ENCODE results near the gene CALML6. TPM values are rescaled to one million over a fixed set of nuclear protein-coding genes. Genes with fewer than 3 reads are reported as not detected.
A peak's percentile ranks its signal among the peaks of the same experiment; 100 is the strongest.

The CALML6 gene
- total RNA-seq, 4 donors from 2014 or later = not detected

DNA sequence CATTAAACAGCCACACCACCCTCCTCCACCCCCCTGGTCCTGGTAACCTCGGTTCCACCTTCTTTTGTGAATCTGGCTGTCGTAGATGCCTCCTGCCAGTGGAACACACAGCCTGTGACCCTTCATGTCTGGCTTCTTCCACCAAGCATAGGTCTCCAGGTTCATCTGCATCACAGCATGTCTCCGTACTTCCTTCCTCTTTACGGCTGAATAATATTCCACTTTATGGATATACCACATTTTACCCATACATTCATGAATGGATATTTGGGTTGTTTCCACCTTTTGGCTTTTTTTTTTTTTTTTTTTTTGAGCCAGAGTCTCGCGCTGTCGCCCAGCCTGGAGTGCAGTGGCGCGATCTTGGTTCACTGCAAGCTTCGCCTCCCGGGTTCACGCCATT lies 11.8 kb upstream of the CALML6 start:
- Histone ChIP-seq H3K9me3 (no peaks in the 10 kb centered on the region), H3K4me3 (no peak overlapping the region), H3K27me3 (no peaks in the 10 kb centered on the region), H3K36me3 (no peaks in the 10 kb centered on the region), H3K27ac (no peak overlapping the region), H3K4me1 (peaks cover 0 to 29% (median 6%) of the 10 kb centered on the region in 4 donors)
- TF ChIP-seq POLR2A (IDR thresholded peaks at IDR 0.05) (no peak), CTCF (IDR thresholded peaks at IDR 0.05) (no peak)
- no peak for DNase-seq

DNA sequence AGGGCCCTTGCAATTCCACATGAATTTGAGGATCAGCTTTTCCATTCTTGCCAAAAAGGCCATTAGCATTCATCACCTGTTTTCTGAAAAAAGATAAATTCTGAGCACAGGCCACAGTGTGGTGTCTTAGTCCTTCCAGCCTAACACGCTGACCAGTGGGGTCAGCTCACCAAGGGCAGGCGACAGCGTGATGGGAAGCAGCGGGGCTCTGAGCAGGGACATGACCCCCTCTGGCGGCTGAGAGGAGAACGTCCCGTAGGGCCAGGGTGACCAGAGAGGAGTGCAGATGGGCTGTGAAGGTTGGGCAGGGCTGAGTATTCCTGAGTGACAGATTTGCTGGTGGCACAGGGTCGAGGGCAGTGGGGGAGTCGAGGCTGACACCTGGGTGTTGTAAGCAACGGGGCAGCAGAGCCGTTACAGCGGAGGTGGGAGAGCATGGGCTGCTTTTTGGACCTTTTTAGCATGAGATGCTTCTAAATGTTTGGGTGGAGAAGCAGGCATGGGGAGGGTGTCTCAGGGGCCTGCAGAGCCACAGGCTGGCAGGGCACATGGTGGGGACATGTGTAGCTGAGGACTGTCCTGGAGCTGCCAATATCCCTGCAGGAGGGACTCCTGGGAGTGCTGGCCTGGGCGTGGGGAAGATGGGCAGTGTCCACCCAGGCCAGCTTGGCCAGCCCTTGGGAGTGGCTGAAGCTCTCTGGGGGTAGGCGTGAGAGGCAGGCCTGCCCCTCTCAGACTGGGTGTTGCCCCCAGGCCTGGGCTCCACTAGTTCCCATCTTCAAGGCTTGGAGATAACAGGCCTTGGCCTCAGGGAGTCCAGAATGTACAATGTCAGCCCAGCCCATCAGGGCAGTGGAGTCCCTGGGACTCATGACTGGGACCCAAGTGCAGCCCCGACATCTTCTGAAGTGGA lies 8.6 kb upstream of the CALML6 start:
- DNase-seq = peak; percentile 80 to 92 (median 86)
- no peaks in the 10 kb centered on the region for H3K27me3 ChIP-seq
- H3K4me1 ChIP-seq = peaks cover 3 to 28% (median 15%) of the 10 kb centered on the region in 4 donors
- no peak overlapping the region for H3K4me3 ChIP-seq
- peak; percentile 84 to 96 (median 92) for TF ChIP-seq CTCF (IDR thresholded peaks at IDR 0.05)
- TF ChIP-seq POLR2A (IDR thresholded peaks at IDR 0.05) = no peak
- H3K27ac ChIP-seq = peak overlapping the region in 2 of 4 donors; percentile 6 to 29
- H3K36me3 ChIP-seq = no peaks in the 10 kb centered on the region
- H3K9me3 ChIP-seq = no peaks in the 10 kb centered on the region

DNA sequence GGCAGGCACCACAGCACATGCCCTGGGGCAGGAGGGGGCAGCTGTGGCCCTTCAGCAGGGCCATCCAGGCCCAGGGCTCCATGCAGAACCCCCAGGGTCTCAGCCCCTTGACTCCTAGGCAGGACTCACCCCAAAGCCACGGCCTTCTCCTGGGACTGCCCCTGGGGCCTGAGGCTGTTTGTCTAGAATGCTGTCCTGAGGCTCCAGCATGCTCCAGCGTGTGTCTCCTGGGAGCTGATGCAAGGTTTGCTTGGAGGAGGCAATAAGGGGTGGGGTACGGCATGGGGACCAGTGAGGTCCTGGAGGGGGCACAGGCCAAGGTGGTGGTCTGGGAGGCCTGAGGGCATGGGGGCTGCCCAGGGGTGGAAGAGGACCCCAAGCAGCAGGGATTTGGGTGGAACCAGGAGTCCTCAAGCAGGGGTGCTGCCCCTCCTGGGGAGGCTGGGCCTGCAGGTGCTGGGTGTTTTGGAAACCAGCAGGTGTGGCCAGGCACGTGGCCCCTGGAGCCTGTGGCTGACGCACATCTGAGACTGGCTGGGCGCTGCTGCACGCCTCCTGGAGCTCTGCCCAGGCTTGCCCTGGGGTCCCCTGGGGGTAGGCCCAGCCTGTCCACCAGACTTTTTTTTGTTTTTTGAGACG lies 7.8 kb upstream of the CALML6 start:
- Histone ChIP-seq H3K27me3 (no peaks in the 10 kb centered on the region), H3K36me3 (no peaks in the 10 kb centered on the region), H3K4me3 (no peak overlapping the region), H3K27ac (peak overlapping the region in 2 of 4 donors; percentile 6 to 29), H3K4me1 (peaks cover 3 to 22% (median 15%) of the 10 kb centered on the region in 4 donors), H3K9me3 (no peaks in the 10 kb centered on the region)
- TF ChIP-seq POLR2A (IDR thresholded peaks at IDR 0.05) = no peak
- no peak for TF ChIP-seq CTCF (IDR thresholded peaks at IDR 0.05)
- peak; percentile 36 to 64 (median 49) for DNase-seq

DNA sequence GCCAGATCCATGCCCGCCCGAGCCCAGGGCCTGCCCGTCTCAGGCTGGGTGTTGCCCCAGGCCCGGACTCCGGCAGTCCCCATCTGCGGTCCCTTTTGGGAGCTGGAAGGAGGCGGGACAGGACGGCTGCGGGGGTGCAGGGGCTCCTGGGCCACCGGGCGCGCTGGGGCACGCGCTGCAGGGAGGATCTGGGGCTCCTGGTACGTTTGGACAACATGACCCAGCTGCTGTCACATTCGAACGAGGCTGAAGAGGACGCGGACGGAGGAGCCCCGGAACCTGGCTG lies 6.6 kb upstream of the CALML6 start:
- Histone ChIP-seq H3K27ac (peak overlapping the region; percentile 94 to 97 (median 94)), H3K27me3 (no peaks in the 10 kb centered on the region), H3K4me3 (peak overlapping the region; percentile 76 to 97 (median 92)), H3K9me3 (no peaks in the 10 kb centered on the region), H3K4me1 (peaks cover 3 to 22% (median 15%) of the 10 kb centered on the region in 4 donors), H3K36me3 (no peaks in the 10 kb centered on the region)
- no peak for TF ChIP-seq POLR2A (IDR thresholded peaks at IDR 0.05)
- DNase-seq = peak in 1 of 3 donors; percentile 70

DNA sequence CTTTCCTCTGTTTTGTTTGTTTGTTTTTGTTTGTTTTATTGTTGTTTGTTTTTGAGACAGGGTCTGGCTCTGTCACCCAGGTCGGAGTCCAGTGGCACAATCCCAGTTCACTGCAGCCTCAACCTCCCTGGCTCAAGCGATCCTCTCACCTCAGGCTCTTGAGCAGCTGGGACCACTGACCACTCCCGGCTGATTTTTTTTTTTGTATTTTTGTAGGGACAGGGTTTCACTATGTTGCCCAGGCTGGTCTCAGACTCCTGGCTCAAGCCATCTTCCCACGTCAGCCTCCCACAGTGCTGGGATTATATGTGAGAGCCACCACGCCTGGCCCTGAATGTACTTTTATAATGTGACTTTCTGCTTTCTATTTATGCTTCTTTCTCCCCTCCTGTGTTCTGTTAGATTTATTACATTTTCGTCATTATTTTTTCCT lies 5.0 kb upstream of the CALML6 start:
- TF ChIP-seq CTCF (IDR thresholded peaks at IDR 0.05) (no peak), POLR2A (IDR thresholded peaks at IDR 0.05) (no peak)
- peak in 1 of 3 donors; percentile 9 for DNase-seq
- Histone ChIP-seq H3K4me3 (peak overlapping the region in 2 of 4 donors; percentile 92), H3K27me3 (no peaks in the 10 kb centered on the region), H3K27ac (peak overlapping the region in 2 of 4 donors; percentile 94), H3K9me3 (no peaks in the 10 kb centered on the region), H3K4me1 (peaks cover 3 to 22% (median 15%) of the 10 kb centered on the region in 4 donors), H3K36me3 (no peaks in the 10 kb centered on the region)

Measured in Peyer's patch (tissue), 4 donors.